GM21723 (cell line): ENCODE measurements around the gene TTLL6.
"Not testable (repeated sequence)": the region's sequence is repeated elsewhere in the genome, so short reads cannot be mapped to it uniquely, and the experiment has no call there.

ENCODE experiments used
- ATAC-seq: cut with Tn5 transposase; IDR thresholded peaks from one replicate; pipeline ENCODE4 v1.9.1; 2021; ENCODE audit warnings: mild to moderate bottlenecking, moderate library complexity; ENCODE audit not compliant: unreplicated experiment

Gene TTLL6

DNA sequence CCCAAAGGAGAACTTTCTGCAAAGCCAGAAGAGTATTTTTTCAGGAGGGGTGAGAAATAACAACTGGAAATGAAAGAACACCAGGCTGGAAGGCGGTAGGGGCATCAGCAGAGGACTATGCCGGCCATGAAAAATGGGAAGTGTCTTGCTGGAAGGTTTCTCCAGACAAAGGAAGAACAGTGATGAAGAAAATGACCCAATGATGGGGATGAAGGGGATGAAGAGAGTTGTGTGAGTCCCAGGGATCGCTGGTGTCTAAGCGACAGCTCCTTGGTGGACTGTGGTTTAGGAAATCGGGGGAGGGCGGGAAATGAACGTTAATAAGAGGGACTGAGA, 623 bp downstream of the TTLL6 start:
- no peak for ATAC-seq

GRCh38 chr17:48815311-48815710, 1.7 kb downstream of the TTLL6 start:
- no peak for ATAC-seq

GRCh38 chr17:48814504-48814903, 2.5 kb downstream of the TTLL6 start:
- no peak for ATAC-seq

DNA sequence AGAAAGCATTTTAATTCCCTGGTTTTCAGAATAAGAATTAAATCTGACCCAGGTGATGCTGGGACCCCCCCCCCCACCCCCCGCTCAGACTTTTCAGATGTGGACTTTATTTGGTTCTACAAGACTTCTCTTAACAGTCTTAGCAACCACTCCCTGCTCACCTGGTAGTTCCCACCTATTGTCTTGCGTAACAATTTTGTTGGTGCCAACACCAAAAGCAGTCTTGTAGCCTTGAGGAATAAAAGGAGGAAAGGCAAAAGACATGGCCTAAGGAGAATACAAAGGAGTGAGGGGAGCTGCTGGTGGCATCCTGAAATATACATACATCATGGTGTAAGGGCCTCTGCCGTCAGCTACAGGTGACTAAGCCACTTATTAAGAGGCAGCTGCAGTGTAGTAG, 5.0 kb downstream of the TTLL6 start:
- no peak for ATAC-seq

GRCh38 chr17:48809182-48809581, 7.8 kb downstream of the TTLL6 start:
- no peak for ATAC-seq

DNA sequence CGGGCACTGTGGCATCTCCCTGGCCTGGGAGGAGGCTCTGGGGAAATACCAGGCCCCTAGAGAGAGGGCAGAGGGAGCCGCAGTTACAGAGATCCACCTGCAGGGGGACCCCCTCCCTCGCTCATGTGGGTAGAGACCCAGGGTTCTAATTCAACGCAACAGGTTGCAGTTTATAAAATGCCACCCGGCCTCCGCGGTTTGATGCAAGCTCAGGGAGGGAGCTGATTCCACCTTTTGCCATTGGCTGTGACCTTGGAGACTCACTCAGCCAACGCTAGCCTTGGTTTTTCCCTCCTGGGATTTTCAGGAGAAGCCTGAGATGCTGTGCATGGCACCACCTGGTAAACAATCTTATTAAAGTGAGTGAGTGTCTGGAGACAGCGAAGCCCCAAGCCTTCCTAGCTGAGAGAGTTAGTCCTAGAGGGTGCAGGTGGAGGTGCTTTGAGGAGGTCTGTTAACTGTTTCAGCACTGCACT, 12.1 kb downstream of the TTLL6 start:
- ATAC-seq, result no peak

- no peak for ATAC-seq
Measured at GRCh38 chr17:48800626-48801217, 16.3 kb downstream of the TTLL6 start.

DNA sequence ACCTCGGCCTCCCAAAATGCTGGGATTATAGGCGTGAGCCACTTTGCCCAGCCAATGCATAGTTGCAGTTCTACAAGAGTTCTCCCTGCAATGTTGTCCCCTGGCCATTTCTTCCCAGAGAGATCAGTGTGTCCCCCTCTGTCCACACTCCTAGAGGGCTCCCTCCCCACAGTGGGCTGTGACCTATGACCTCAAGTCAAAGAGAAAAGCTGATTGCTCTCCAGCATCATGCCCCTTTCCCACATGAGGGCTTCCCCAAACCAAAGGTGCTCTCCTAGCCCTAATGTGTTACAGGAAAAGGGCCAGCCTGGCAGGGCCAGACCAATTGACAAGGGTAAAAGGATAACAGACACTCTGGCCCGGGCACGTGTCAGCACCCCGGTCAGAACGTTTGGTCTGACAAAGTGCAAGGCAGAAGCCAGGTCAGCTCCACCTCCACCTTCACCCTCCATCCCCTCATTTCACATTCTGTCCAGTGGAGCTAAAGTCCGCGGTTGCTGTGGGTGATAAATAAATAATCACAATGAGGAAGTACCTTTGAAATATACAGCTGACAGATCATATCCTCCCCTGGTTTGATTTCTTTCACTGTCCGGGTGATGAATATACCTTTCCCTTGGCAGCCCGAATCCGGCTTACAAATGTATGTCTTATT, 17.8 kb downstream of the TTLL6 start:
- ATAC-seq, result no peak

GRCh38 chr17:48796163-48796522, 20.9 kb downstream of the TTLL6 start:
- ATAC-seq, result not testable (repeated sequence)

DNA sequence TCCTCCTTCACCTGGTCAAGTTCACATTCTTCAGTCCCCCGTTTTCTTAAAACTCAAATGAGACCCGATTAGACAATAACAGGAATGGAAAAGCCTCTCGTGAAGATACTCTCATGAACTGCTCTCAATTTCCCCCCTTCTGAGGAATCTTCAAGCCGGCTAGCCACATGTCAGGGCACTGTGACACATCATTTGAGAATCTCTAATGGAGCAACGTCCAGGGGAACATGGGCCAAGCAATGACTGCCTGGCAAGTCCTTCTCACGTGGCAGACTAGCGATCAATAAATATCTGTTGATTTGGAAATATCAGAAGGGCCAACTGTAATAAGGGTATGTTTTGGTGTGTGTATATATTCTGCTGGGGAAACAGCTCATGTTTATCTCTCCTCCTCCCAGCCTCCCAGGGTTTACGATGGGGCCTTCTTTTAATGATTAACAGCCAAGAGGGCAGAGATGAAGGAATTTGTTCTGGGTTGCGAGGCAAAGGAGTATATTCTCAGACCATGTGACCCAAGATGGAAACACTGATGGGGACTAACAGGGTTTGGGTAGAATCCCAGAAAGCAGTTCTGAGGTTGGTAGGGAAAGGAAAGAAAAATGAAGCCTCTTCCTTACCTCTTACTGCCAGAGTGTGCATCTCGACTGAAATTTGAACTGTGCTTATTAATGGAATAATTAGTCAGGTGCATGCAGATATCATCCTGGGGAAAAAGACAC, 21.4 kb downstream of the TTLL6 start:
- no peak for ATAC-seq

DNA sequence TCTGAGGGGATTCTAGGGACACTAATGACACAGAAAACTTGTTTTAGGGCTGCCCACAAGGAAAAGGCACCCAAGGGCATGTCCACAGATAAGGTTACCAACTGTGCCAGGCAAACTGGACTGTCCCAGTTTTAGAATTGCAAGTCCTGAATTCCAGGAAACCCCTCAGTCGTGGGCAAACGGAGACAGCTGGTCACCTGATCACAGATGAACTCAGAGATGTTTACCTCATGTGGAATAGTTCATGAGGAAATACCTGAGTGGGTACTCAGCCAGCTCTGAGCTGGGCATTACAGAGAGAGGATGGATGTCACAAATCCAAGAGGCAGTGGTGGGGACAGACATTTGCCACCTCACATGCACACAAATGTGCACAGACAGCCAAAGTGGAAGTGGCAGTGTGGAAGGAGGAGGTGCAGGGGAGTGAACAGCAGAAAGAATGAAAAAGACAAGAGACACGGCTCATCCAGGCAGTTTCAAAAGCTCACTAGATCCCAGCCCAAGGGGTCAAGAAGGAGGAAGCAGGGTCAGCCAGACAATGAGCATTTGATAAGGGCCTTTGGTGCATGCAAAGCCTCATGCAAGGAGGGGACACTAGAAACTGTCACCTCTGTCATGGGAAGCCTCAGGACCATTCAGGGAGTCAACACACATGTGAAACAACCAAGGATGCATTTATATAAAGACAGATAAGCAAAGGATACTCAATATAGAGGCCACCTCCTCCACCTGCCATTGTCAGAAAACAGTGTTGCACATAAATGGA, 24.8 kb downstream of the TTLL6 start:
- no peak for ATAC-seq

DNA sequence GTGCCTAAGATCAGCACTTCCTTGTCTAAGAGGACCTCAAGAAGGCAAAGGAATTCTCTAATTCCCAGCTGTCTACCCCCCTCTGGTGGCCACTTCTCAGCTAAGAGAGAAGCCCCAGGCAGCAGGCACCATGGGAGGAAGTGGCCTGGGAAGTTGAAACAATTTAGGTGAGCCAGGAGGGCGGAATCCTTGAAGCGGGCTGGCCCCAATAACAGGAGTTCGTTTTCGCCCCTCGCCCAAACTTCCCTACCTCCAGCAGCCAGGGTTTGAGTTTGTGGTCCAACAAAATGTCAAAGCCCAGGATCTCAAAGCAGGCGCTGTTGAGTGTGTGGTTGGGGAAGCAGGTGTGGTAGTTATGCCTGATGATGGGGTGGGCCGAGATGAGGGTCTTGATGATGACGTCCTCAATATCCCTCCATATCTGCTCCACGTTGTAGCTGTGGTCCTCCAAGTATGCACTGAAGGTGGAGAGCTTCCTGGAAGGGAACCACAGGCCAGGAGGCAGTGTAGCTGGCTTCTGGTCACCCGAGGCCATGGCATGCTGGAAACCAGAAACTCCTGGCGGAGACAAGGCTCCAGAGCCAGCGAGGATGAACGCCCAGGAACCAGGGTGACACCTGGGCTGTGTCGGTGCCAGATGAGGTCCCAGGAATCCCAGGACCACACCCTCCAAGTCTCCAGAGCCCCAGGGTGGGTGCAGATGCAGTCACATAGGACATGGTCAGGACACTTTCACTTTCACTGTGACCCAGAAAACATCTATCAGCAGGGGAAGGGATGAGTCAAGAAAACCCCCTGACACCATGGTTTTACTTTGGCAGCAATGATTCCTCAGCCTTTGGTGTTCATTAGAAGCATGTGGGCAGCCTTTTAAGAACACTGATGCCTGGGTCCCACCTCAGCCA, 25.6 kb downstream of the TTLL6 start:
- no peak for ATAC-seq

DNA sequence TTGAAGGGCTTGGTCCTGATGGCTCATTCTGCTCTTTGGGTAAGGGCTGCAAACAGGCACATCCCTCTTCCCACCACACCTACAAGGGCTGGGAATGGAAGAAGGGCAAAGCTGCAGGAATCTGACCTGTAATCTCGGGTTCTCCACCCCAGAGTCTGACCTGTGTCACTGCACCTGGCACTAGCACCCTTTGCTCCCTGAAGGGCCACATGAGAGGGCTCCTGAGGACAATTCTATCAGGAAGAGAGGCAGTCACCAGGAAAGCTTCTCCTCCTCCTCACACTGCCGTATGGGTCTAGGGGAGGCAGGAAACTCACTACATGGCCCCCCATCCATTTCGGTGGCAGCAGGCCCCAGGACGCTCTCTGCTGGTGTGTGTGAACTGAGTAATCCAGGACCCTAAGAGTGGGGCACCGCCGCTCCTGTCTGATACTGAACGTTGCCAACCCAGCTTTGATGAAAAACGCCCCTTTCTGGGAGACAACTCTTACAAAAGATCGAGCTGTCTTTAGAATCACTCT, 26.4 kb downstream of the TTLL6 start:
- ATAC-seq, result no peak

GRCh38 chr17:48787828-48788227, 29.2 kb downstream of the TTLL6 start:
- ATAC-seq, result no peak

DNA sequence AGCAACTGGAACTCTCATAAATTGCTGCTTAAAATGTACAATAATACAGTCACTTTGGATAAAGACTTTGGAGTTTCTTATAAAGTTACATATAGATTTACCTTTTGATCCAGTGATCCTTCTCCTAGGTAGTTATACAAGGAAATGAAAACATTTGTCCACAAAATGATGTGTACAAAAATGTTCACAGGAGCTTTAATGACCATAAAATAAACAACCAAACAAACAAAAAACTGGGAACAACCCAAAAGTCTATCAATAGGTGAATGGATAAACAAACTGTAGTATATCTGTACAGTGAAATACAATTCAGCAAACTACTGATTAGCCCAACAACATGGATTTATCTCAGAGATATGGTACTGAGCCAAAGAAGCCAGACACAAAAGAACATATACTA, 37.6 kb downstream of the TTLL6 start:
- no peak for ATAC-seq

GRCh38 chr17:48776602-48777001, 40.4 kb downstream of the TTLL6 start:
- no peak for ATAC-seq

DNA sequence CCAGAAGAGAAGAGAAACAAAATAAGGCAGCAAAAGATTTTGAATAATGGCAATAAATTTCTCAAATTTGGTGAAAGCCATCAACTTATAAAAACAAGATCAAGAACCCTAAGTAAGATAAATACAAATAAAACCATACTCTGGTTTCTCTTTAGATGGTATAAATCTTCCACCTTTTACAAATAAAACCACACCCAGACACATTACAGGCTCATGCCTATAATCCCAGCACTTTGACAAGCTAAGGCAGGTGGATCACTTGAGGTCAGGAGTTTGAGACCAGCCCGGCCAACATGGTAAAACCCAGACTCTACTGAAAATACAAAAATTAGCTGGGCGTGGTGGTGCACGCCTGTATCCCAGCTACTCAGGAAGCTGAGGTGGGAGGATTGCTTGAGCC, 43.8 kb downstream of the TTLL6 start:
- no peak for ATAC-seq

DNA sequence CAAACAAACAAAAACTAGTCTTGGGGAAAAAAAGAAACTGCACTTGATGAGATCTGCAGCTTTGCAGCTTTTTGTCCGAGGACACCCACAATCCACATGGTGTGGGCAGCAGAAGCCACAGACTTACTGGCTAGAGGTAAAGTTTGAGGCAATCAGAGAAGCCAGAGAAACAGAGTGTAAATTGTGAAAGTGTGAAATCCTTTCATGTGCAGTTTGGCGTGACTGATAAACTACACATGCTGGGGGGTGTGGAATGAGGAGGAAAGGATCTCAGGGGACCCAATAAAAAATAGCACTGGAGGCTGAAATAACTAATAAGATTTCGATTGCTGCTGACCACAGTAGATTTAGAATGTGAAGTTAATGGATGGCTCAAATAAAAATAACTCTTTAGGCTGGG, 46.1 kb downstream of the TTLL6 start:
- no peak for ATAC-seq

GRCh38 chr17:48769009-48769675, 47.9 kb downstream of the TTLL6 start:
- no peak for ATAC-seq

DNA sequence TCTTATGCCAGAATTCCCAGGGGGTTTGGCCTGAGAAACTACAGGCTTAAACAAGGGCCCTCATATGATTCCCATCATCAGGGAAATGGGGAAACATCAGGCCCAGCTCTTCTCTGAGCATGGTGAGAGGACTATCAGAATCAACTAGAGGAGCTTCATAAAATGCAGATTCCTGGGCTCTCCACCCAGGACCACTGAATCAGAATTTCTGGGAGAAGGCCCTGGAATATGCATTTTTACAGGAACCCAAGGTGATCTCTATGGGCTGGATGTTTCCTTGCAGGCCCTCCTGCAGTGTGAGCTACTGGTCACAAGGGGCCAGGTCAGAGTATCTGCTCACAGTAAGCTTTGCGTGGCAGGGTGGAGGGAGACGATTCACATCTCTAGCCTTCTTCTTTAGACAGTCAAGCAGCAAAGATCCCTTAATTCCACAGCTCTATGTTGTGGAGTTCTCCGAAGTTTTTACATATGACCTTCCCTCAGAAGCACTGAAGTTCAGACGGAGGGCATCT, 49.7 kb downstream of the TTLL6 start:
- ATAC-seq, result no peak
